Measurements from ENCODE around the gene MCM7.

DNA sequence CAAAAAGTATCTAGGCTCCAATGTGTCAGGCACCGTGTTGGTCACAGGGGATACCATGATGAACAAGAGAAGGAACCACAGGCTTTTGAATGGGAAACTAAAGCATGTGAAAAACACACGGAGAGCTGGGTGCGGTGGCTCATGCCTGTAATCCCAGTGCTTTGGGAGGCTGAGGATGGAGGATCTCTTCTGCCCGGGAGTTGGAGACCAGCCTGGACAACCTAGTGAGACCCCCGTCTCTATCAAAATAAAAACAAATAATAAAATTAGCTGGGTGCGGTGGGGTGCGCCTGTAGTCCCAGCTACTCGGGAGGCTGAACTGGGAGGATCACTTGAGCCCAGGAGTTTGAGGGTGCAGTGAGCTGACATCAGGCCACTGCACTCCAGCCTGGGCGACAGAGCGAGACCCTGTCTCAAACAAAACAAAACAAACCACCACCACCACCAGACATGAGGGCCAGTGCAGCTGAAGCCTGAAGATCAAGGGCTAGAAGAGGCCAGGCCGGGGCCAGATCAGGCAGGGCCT is 13.0 kb downstream of the MCM7 start:
- TF ChIP-seq, protein P1, sequence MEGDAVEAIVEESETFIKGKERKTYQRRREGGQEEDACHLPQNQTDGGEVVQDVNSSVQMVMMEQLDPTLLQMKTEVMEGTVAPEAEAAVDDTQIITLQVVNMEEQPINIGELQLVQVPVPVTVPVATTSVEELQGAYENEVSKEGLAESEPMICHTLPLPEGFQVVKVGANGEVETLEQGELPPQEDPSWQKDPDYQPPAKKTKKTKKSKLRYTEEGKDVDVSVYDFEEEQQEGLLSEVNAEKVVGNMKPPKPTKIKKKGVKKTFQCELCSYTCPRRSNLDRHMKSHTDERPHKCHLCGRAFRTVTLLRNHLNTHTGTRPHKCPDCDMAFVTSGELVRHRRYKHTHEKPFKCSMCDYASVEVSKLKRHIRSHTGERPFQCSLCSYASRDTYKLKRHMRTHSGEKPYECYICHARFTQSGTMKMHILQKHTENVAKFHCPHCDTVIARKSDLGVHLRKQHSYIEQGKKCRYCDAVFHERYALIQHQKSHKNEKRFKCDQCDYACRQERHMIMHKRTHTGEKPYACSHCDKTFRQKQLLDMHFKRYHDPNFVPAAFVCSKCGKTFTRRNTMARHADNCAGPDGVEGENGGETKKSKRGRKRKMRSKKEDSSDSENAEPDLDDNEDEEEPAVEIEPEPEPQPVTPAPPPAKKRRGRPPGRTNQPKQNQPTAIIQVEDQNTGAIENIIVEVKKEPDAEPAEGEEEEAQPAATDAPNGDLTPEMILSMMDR (conservative IDR thresholded peaks at IDR 0.05), result no peak
- no peak for TF ChIP-seq ZFX (IDR thresholded peaks at IDR 0.05)

Data from C4-2B (cell line).